Measurements from ENCODE around the gene HLA-DOA.

HLA-DOA gene

GRCh38 chr6:33008944-33009861 is at the start of gene HLA-DOA:
TSS of gene HLA-DOA (minus strand) at chr6:33009591.
- no peaks in the 10 kb centered on the region for H3K9me3 ChIP-seq (ENCODE audit: control insufficient read depth, insufficient read depth, low read length)
- peaks cover 5% of the 10 kb centered on the region for H3K36me3 ChIP-seq (ENCODE audit: control insufficient read depth, insufficient read depth, low read length)
- H3K9ac ChIP-seq (ENCODE audit: low read depth, low read length), result peak within 1 kb of the TSS; percentile 29
- H3K4me3 ChIP-seq (ENCODE audit: low read depth, low read length), result peak within 1 kb of the TSS; percentile 86
- no peaks in the 10 kb centered on the region for H3K27me3 ChIP-seq (ENCODE audit: control insufficient read depth, insufficient read depth, low read length)
- H3K4me1 ChIP-seq (ENCODE audit: control insufficient read depth, insufficient read depth, low read length), result peaks cover 10% of the 10 kb centered on the region

- Histone ChIP-seq H3K4me3 (ENCODE audit: low read depth, low read length) (no peak overlapping the region), H3K36me3 (ENCODE audit: control insufficient read depth, insufficient read depth, low read length) (no peaks in the 10 kb centered on the region), H3K9ac (ENCODE audit: low read depth, low read length) (no peak overlapping the region), H3K4me1 (ENCODE audit: control insufficient read depth, insufficient read depth, low read length) (no peaks in the 10 kb centered on the region), H3K27me3 (ENCODE audit: control insufficient read depth, insufficient read depth, low read length) (no peaks in the 10 kb centered on the region), H3K9me3 (ENCODE audit: control insufficient read depth, insufficient read depth, low read length) (no peaks in the 10 kb centered on the region)
These were observed 48.1 kb upstream of the HLA-DOA start for GRCh38 chr6:33057222-33058150.

GRCh38 chr6:33053230-33053629 is 43.8 kb upstream of the HLA-DOA start:
- no peaks in the 10 kb centered on the region for H3K27me3 ChIP-seq (ENCODE audit: control insufficient read depth, insufficient read depth, low read length)
- peaks cover 9% of the 10 kb centered on the region for H3K4me1 ChIP-seq (ENCODE audit: control insufficient read depth, insufficient read depth, low read length)
- H3K4me3 ChIP-seq (ENCODE audit: low read depth, low read length), result no peak overlapping the region
- no peaks in the 10 kb centered on the region for H3K9me3 ChIP-seq (ENCODE audit: control insufficient read depth, insufficient read depth, low read length)
- H3K36me3 ChIP-seq (ENCODE audit: control insufficient read depth, insufficient read depth, low read length), result no peaks in the 10 kb centered on the region
- no peak overlapping the region for H3K9ac ChIP-seq (ENCODE audit: low read depth, low read length)

- H3K9me3 ChIP-seq (ENCODE audit: control insufficient read depth, insufficient read depth, low read length), result no peaks in the 10 kb centered on the region
- H3K4me3 ChIP-seq (ENCODE audit: low read depth, low read length), result no peak overlapping the region
- peaks cover 9% of the 10 kb centered on the region for H3K4me1 ChIP-seq (ENCODE audit: control insufficient read depth, insufficient read depth, low read length)
- no peaks in the 10 kb centered on the region for H3K27me3 ChIP-seq (ENCODE audit: control insufficient read depth, insufficient read depth, low read length)
- no peaks in the 10 kb centered on the region for H3K36me3 ChIP-seq (ENCODE audit: control insufficient read depth, insufficient read depth, low read length)
- H3K9ac ChIP-seq (ENCODE audit: low read depth, low read length), result no peak overlapping the region
These were observed 43.2 kb upstream of the HLA-DOA start for GRCh38 chr6:33052627-33053026.

GRCh38 chr6:33050014-33050810 is 40.8 kb upstream of the HLA-DOA start:
- H3K9ac ChIP-seq (ENCODE audit: low read depth, low read length), result no peak overlapping the region
- H3K36me3 ChIP-seq (ENCODE audit: control insufficient read depth, insufficient read depth, low read length), result no peaks in the 10 kb centered on the region
- peaks cover 9% of the 10 kb centered on the region for H3K4me1 ChIP-seq (ENCODE audit: control insufficient read depth, insufficient read depth, low read length)
- H3K27me3 ChIP-seq (ENCODE audit: control insufficient read depth, insufficient read depth, low read length), result no peaks in the 10 kb centered on the region
- no peak overlapping the region for H3K4me3 ChIP-seq (ENCODE audit: low read depth, low read length)
- no peaks in the 10 kb centered on the region for H3K9me3 ChIP-seq (ENCODE audit: control insufficient read depth, insufficient read depth, low read length)

- Histone ChIP-seq H3K4me1 (ENCODE audit: control insufficient read depth, insufficient read depth, low read length) (peaks cover 9% of the 10 kb centered on the region), H3K36me3 (ENCODE audit: control insufficient read depth, insufficient read depth, low read length) (no peaks in the 10 kb centered on the region), H3K9me3 (ENCODE audit: control insufficient read depth, insufficient read depth, low read length) (no peaks in the 10 kb centered on the region), H3K9ac (ENCODE audit: low read depth, low read length) (no peak overlapping the region), H3K4me3 (ENCODE audit: low read depth, low read length) (no peak overlapping the region), H3K27me3 (ENCODE audit: control insufficient read depth, insufficient read depth, low read length) (no peaks in the 10 kb centered on the region)
These were observed 40.1 kb upstream of the HLA-DOA start for GRCh38 chr6:33049323-33050013.

GRCh38 chr6:33040157-33040556 is 30.8 kb upstream of the HLA-DOA start:
- no peak overlapping the region for H3K9ac ChIP-seq (ENCODE audit: low read depth, low read length)
- H3K4me3 ChIP-seq (ENCODE audit: low read depth, low read length), result no peak overlapping the region
- no peaks in the 10 kb centered on the region for H3K9me3 ChIP-seq (ENCODE audit: control insufficient read depth, insufficient read depth, low read length)
- H3K36me3 ChIP-seq (ENCODE audit: control insufficient read depth, insufficient read depth, low read length), result no peaks in the 10 kb centered on the region
- H3K4me1 ChIP-seq (ENCODE audit: control insufficient read depth, insufficient read depth, low read length), result no peaks in the 10 kb centered on the region
- H3K27me3 ChIP-seq (ENCODE audit: control insufficient read depth, insufficient read depth, low read length), result no peaks in the 10 kb centered on the region

- Histone ChIP-seq H3K27me3 (ENCODE audit: control insufficient read depth, insufficient read depth, low read length) (no peaks in the 10 kb centered on the region), H3K36me3 (ENCODE audit: control insufficient read depth, insufficient read depth, low read length) (no peaks in the 10 kb centered on the region), H3K4me3 (ENCODE audit: low read depth, low read length) (no peak overlapping the region), H3K9ac (ENCODE audit: low read depth, low read length) (no peak overlapping the region), H3K9me3 (ENCODE audit: control insufficient read depth, insufficient read depth, low read length) (no peaks in the 10 kb centered on the region), H3K4me1 (ENCODE audit: control insufficient read depth, insufficient read depth, low read length) (no peaks in the 10 kb centered on the region)
These were observed 27.1 kb upstream of the HLA-DOA start for GRCh38 chr6:33036535-33036934.

GRCh38 chr6:33034554-33034953 is 25.2 kb upstream of the HLA-DOA start:
- H3K27me3 ChIP-seq (ENCODE audit: control insufficient read depth, insufficient read depth, low read length), result no peaks in the 10 kb centered on the region

GRCh38 chr6:33030245-33030644 is 20.9 kb upstream of the HLA-DOA start:
- H3K4me3 ChIP-seq (ENCODE audit: low read depth, low read length), result no peak overlapping the region
- H3K36me3 ChIP-seq (ENCODE audit: control insufficient read depth, insufficient read depth, low read length), result no peaks in the 10 kb centered on the region
- no peaks in the 10 kb centered on the region for H3K27me3 ChIP-seq (ENCODE audit: control insufficient read depth, insufficient read depth, low read length)
- no peaks in the 10 kb centered on the region for H3K4me1 ChIP-seq (ENCODE audit: control insufficient read depth, insufficient read depth, low read length)
- H3K9ac ChIP-seq (ENCODE audit: low read depth, low read length), result no peak overlapping the region
- H3K9me3 ChIP-seq (ENCODE audit: control insufficient read depth, insufficient read depth, low read length), result no peaks in the 10 kb centered on the region

More at GRCh38 chr6:33034554-33034953, 25.2 kb upstream of the HLA-DOA start:
- Histone ChIP-seq H3K9ac (ENCODE audit: low read depth, low read length) (no peak overlapping the region), H3K4me3 (ENCODE audit: low read depth, low read length) (no peak overlapping the region), H3K4me1 (ENCODE audit: control insufficient read depth, insufficient read depth, low read length) (no peaks in the 10 kb centered on the region), H3K36me3 (ENCODE audit: control insufficient read depth, insufficient read depth, low read length) (no peaks in the 10 kb centered on the region), H3K9me3 (ENCODE audit: control insufficient read depth, insufficient read depth, low read length) (no peaks in the 10 kb centered on the region)

Measured in iPS-15b (cell line).